H9 (cell line): ENCODE data around the gene UNC13D. TPM values are rescaled to one million over a fixed set of nuclear protein-coding genes. Genes with fewer than 3 reads are reported as not detected.

Experiments used
- DNase-seq: peaks from one replicate; pipeline ENCODE4 v3.0.0-alpha.2; 2017
- H2AFZ ChIP-seq: one replicate; pipeline ENCODE4 v1.6.1; 2013; ENCODE audit warnings: mild to moderate bottlenecking, low read length, control low read depth, moderate library complexity
- H2AK5ac ChIP-seq: 2 replicates; pipeline ENCODE4 v1.6.1; 2013; ENCODE audit warnings: low read length, control low read depth, mixed read lengths; ENCODE audit not compliant: insufficient read length
- H2BK120ac ChIP-seq: one replicate; pipeline ENCODE4 v1.6.1; 2013; ENCODE audit warnings: low read depth, mild to moderate bottlenecking, low read length, control low read depth, inconsistent platforms; ENCODE audit not compliant: poor library complexity, severe bottlenecking
- H2BK12ac ChIP-seq: 2 replicates; pipeline ENCODE4 v1.6.1; 2013; ENCODE audit warnings: low read length, control low read depth, mixed read lengths, low read depth; ENCODE audit not compliant: insufficient read length
- H2BK15ac ChIP-seq: 2 replicates; pipeline ENCODE4 v1.6.1; 2013; ENCODE audit warnings: low read depth, low read length, control low read depth
- H2BK20ac ChIP-seq: one replicate; pipeline ENCODE4 v1.6.1; 2013; ENCODE audit warnings: low read depth, mild to moderate bottlenecking, low read length, control low read depth, inconsistent platforms; ENCODE audit not compliant: poor library complexity, severe bottlenecking
- H2BK5ac ChIP-seq: 2 replicates; pipeline ENCODE4 v1.6.1; 2013; ENCODE audit warnings: low read length, control low read depth, mixed read lengths; ENCODE audit not compliant: insufficient read length
- H3K14ac ChIP-seq: 2 replicates; pipeline ENCODE4 v1.6.1; 2013; ENCODE audit warnings: low read length, control low read depth; ENCODE audit not compliant: insufficient read depth
- H3K18ac ChIP-seq: 2 replicates; pipeline ENCODE4 v1.6.1; 2013; ENCODE audit warnings: low read depth, mild to moderate bottlenecking, mixed read lengths, low read length, control low read depth; ENCODE audit not compliant: insufficient read length
- H3K23ac ChIP-seq: 2 replicates; pipeline ENCODE4 v1.6.1; 2013; ENCODE audit warnings: low read length, control low read depth, mixed read lengths, low read depth; ENCODE audit not compliant: insufficient read length
- H3K23me2 ChIP-seq: 2 replicates; pipeline ENCODE4 v1.6.1; 2013; ENCODE audit warnings: low read depth, mild to moderate bottlenecking, mixed read lengths, low read length, control low read depth; ENCODE audit not compliant: insufficient read length, poor library complexity, severe bottlenecking
- H3K27ac ChIP-seq: 2 replicates; pipeline ENCODE4 v1.5.1; 2013; ENCODE audit warnings: low read length, control low read depth, mixed read lengths, low read depth; ENCODE audit not compliant: insufficient read length
- H3K27me3 ChIP-seq: 2 replicates; pipeline ENCODE4 v1.6.1; 2013; ENCODE audit warnings: low read length, control low read depth, inconsistent platforms; ENCODE audit not compliant: insufficient read depth
- H3K4ac ChIP-seq: 2 replicates; pipeline ENCODE4 v1.6.1; 2013; ENCODE audit warnings: low read depth, mild to moderate bottlenecking, control low read depth, inconsistent platforms, low read length, moderate library complexity
- H3K4me1 ChIP-seq: 2 replicates; pipeline ENCODE4 v1.6.1; 2013; ENCODE audit warnings: low read length, control low read depth, inconsistent platforms; ENCODE audit not compliant: insufficient read depth
- H3K4me2 ChIP-seq: 2 replicates; pipeline ENCODE4 v1.6.1; 2013; ENCODE audit warnings: low read length, control low read depth, mixed read lengths; ENCODE audit not compliant: insufficient read length, insufficient read depth
- H3K56ac ChIP-seq: 2 replicates; pipeline ENCODE4 v1.6.1; 2013; ENCODE audit warnings: low read depth, mild to moderate bottlenecking, mixed read lengths, low read length, control low read depth; ENCODE audit not compliant: insufficient read length
- H3K79me1 ChIP-seq: 2 replicates; pipeline ENCODE4 v1.6.1; 2013; ENCODE audit warnings: low read depth, mild to moderate bottlenecking, moderate library complexity, low read length, control low read depth, inconsistent platforms; ENCODE audit not compliant: insufficient read depth, poor library complexity, severe bottlenecking
- H3K79me2 ChIP-seq: 2 replicates; pipeline ENCODE4 v1.6.1; 2013; ENCODE audit warnings: low read length, control low read depth, inconsistent platforms; ENCODE audit not compliant: insufficient read depth
- H3K9ac ChIP-seq: 2 replicates; pipeline ENCODE4 v1.6.1; 2013; ENCODE audit warnings: low read length, control low read depth, mixed read lengths; ENCODE audit not compliant: insufficient read length; ENCODE audit errors: extremely low read depth
- H3K9me3 ChIP-seq: one replicate; pipeline ENCODE4 v1.6.1; 2013; ENCODE audit warnings: low read depth, low read length, inconsistent platforms; ENCODE audit not compliant: control insufficient read depth
- H3T11ph ChIP-seq: one replicate; pipeline ENCODE4 v1.6.1; 2013; ENCODE audit warnings: mild to moderate bottlenecking, low read length, control low read depth, inconsistent platforms
- H4K20me1 ChIP-seq: one replicate; pipeline ENCODE4 v1.6.1; 2013; ENCODE audit not compliant: control insufficient read depth, insufficient read length, insufficient read depth
- H4K5ac ChIP-seq: 2 replicates; pipeline ENCODE4 v1.6.1; 2013; ENCODE audit warnings: low read depth, mild to moderate bottlenecking, mixed read lengths, low read length, control low read depth; ENCODE audit not compliant: insufficient read length
- H4K8ac ChIP-seq: replicated peaks from 2 replicates; pipeline ENCODE4 v1.6.1; 2013; ENCODE audit warnings: low read length, control low read depth, mixed read lengths, low read depth; ENCODE audit not compliant: insufficient read length
- H4K91ac ChIP-seq: 2 replicates; pipeline ENCODE4 v1.6.1; 2013; ENCODE audit warnings: low read depth, mild to moderate bottlenecking, moderate library complexity, mixed read lengths, low read length, control low read depth; ENCODE audit not compliant: insufficient read length
- H3K27ac Mint-ChIP-seq, 3 experiments: 2 replicates in 2 of 3; 3 replicates in 1 of 3; pipeline ENCODE4 v1.8.0; 2020 to 2021; ENCODE audit warnings: mixed read lengths in 3 of 3, mild to moderate bottlenecking in 1 of 3, moderate library complexity in 1 of 3
- H3K27me3 Mint-ChIP-seq: 2 replicates; pipeline ENCODE4 v1.8.0; 2021; ENCODE audit warnings: low read depth, mild to moderate bottlenecking, moderate library complexity, mixed read lengths
- H3K36me3 Mint-ChIP-seq, 3 experiments: 2 replicates in 2 of 3; 3 replicates in 1 of 3; pipeline ENCODE4 v1.8.0; 2020 to 2021; ENCODE audit warnings: low read depth in 3 of 3, mixed read lengths in 3 of 3; ENCODE audit not compliant: insufficient read depth in 1 of 3
- H3K4me1 Mint-ChIP-seq, 2 experiments: 2 replicates each; pipeline ENCODE4 v1.8.0; 2020; ENCODE audit warnings: mixed read lengths in 2 of 2
- H3K4me3 Mint-ChIP-seq, 2 experiments: 2 replicates in 1 of 2; 3 replicates in 1 of 2; pipeline ENCODE4 v1.8.0; 2020 to 2021; ENCODE audit warnings: mild to moderate bottlenecking in 2 of 2, mixed read lengths in 2 of 2, moderate library complexity in 1 of 2
- H3K9me3 Mint-ChIP-seq, 2 experiments: 2 replicates in 1 of 2; 3 replicates in 1 of 2; pipeline ENCODE4 v1.8.0; 2020; ENCODE audit warnings: mild to moderate bottlenecking in 2 of 2, mixed read lengths in 2 of 2, moderate library complexity in 1 of 2
- WGBS: extraction: QIAGEN DNeasy Blood & Tissue Kit; methylation state at CpG from one replicate; pipeline ENCODE4 v1.1.7; 2013; ENCODE audit warnings: missing lambda C conversion rate, low lambda C conversion rate, mixed read lengths; ENCODE audit not compliant: insufficient read length; ENCODE audit errors: extremely low coverage; 5-methylcytosine and 5-hydroxymethylcytosine counted together
- total RNA-seq: library from RNA; stranded (reverse); gene quantifications from 2 replicates; pipeline ENCODE4 v1.2.1, GENCODE V29; 2021
- TF ChIP-seq, protein P1 (sequence below): fragments of 200-600 bp; sonication (generic); conservative IDR thresholded peaks from 3 replicates; pipeline ENCODE4 v1.8.0; 2021; ENCODE audit warnings: antibody characterized with exemption, mild to moderate bottlenecking

The UNC13D gene
- total RNA-seq, 1 experiment from 2014 or later = 6.3 TPM

DNA sequence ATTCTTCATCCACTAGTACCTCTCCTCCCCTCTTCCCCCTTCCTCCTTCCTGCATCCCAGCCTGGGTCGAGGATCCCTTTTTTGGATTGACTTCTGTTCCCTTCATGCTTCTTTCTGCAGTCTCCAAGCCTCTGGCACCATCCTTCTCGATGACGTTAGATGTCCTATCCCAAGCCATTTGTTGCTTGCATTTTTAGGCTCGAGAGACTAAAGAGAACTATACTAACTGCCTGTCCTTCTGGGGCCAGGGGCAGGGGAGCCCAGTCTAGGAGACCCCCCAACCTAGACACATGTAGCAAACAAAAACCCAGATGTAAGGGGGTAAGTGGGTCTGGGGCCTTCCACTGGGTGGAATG is 35.7 kb downstream of the UNC13D start:
- Histone ChIP-seq H2AK5ac (no peak overlapping the region), H2BK5ac (no peak overlapping the region), H3K79me1 (no peaks in the 10 kb centered on the region), H4K5ac (no peak overlapping the region), H3K4me2 (no peak overlapping the region), H3K79me2 (peaks cover 3% of the 10 kb centered on the region; the same call in 1 of the 2 replicates), H3K4me1 (no peaks in the 10 kb centered on the region), H3K23me2 (no peaks in the 10 kb centered on the region), H2AFZ (no peak overlapping the region), H4K91ac (no peak overlapping the region), H2BK15ac (no peak overlapping the region), H3K4ac (no peak overlapping the region), H3K18ac (no peak overlapping the region), H3K14ac (no peak overlapping the region), H3K9me3 (no peaks in the 10 kb centered on the region), H2BK12ac (no peak overlapping the region), H4K8ac (no peak overlapping the region), H3K27me3 (no peaks in the 10 kb centered on the region), H3T11ph (no peak overlapping the region), H2BK120ac (no peak overlapping the region), H2BK20ac (no peak overlapping the region), H3K23ac (no peak overlapping the region), H3K56ac (no peak overlapping the region), H3K27ac (no peak overlapping the region), H4K20me1 (no peaks in the 10 kb centered on the region), H3K9ac (no peak overlapping the region)
- H3K27ac Mint-ChIP-seq = peak overlapping the region; percentile 8 to 78 (median 28); a peak in 4 of 7 replicates
- TF ChIP-seq, protein P1, sequence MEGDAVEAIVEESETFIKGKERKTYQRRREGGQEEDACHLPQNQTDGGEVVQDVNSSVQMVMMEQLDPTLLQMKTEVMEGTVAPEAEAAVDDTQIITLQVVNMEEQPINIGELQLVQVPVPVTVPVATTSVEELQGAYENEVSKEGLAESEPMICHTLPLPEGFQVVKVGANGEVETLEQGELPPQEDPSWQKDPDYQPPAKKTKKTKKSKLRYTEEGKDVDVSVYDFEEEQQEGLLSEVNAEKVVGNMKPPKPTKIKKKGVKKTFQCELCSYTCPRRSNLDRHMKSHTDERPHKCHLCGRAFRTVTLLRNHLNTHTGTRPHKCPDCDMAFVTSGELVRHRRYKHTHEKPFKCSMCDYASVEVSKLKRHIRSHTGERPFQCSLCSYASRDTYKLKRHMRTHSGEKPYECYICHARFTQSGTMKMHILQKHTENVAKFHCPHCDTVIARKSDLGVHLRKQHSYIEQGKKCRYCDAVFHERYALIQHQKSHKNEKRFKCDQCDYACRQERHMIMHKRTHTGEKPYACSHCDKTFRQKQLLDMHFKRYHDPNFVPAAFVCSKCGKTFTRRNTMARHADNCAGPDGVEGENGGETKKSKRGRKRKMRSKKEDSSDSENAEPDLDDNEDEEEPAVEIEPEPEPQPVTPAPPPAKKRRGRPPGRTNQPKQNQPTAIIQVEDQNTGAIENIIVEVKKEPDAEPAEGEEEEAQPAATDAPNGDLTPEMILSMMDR = no peak
- H3K4me3 Mint-ChIP-seq = no peak overlapping the region
- WGBS = no CpG with 5 or more reads among the region's 4 CpGs
- peaks cover 4 to 33% (median 26%) of the 10 kb centered on the region in 3 experiments; a peak in 6 of 7 replicates for H3K36me3 Mint-ChIP-seq
- H3K4me1 Mint-ChIP-seq = no peaks in the 10 kb centered on the region
- H3K9me3 Mint-ChIP-seq = no peaks in the 10 kb centered on the region
- DNase-seq = no peak
- no peaks in the 10 kb centered on the region for H3K27me3 Mint-ChIP-seq
